Dedifferentiated amniotic fluid mesenchymal stem cell (primary cell): ENCODE data around the gene RIC3.
A peak's percentile ranks its signal among the peaks of the same experiment; 100 is the strongest.

Source experiments
- DNase-seq: peaks from one replicate; pipeline ENCODE4 v3.0.0-alpha.2; 2016; ENCODE audit errors: extremely low spot score

The RIC3 gene

GRCh38 chr11:8086571-8086970 lies 82.3 kb downstream of the RIC3 start:
- DNase-seq: no peak

- no peak for DNase-seq
Observed at GRCh38 chr11:8086001-8086479, 82.8 kb downstream of the RIC3 start.

- no peak for DNase-seq
Observed at GRCh38 chr11:8085011-8085645, 83.7 kb downstream of the RIC3 start.

GRCh38 chr11:8084352-8084751 lies 84.5 kb downstream of the RIC3 start:
- DNase-seq: no peak

GRCh38 chr11:8083871-8084281 lies 84.9 kb downstream of the RIC3 start:
- no peak for DNase-seq

- no peak for DNase-seq
Observed at GRCh38 chr11:8083088-8083395, 85.8 kb downstream of the RIC3 start.

GRCh38 chr11:8082391-8083087 lies 86.3 kb downstream of the RIC3 start:
- DNase-seq: no peak

- no peak for DNase-seq
Observed at GRCh38 chr11:8081591-8082250, 87.1 kb downstream of the RIC3 start.

GRCh38 chr11:8080674-8081590 lies 87.9 kb downstream of the RIC3 start, which contains the start of gene TUB:
Gene TUB, plus strand, starts transcription at chr11:8081211. Its CDS starts 300 bp downstream, at chr11:8081511.
- DNase-seq: no peak

GRCh38 chr11:8080069-8080670 lies 88.7 kb downstream of the RIC3 start:
- no peak for DNase-seq

- no peak for DNase-seq
Observed at GRCh38 chr11:8079111-8079675, 89.6 kb downstream of the RIC3 start.

- DNase-seq: no peak
Observed at GRCh38 chr11:8075119-8075726, 93.6 kb downstream of the RIC3 start.

- no peak for DNase-seq
Observed at GRCh38 chr11:8071616-8072581, 96.9 kb downstream of the RIC3 start.

GRCh38 chr11:8070417-8071115 lies 98.3 kb downstream of the RIC3 start:
- peak; percentile 36 for DNase-seq

- DNase-seq: no peak
Observed at GRCh38 chr11:8069771-8070170, 99.1 kb downstream of the RIC3 start.

GRCh38 chr11:8068605-8069221 lies 100.1 kb downstream of the RIC3 start:
- peak; percentile 50 for DNase-seq

- no peak for DNase-seq
Observed at GRCh38 chr11:8067929-8068575, 100.8 kb downstream of the RIC3 start.

GRCh38 chr11:8067567-8067928 lies 101.3 kb downstream of the RIC3 start:
- DNase-seq: no peak
